NT2/D1 (cell line): ENCODE results near the gene STOX1.

ENCODE experiments used
- YY1 ChIP-seq: IDR thresholded peaks from 2 replicates; pipeline ENCODE4 v1.6.1; 2011; ENCODE audit not compliant: insufficient read length, insufficient read depth
- ZNF274 ChIP-seq: IDR thresholded peaks from 2 replicates; pipeline ENCODE4 v1.6.1; 2011; ENCODE audit warnings: mild to moderate bottlenecking, low read depth, low read length

- TF ChIP-seq YY1, result no peak
- TF ChIP-seq ZNF274, result no peak
Measured at GRCh38 chr10:68925489-68925888, 98.2 kb downstream of the STOX1 start.
